ENCODE data around the gene PLCB1. TPM values are rescaled to one million over a fixed set of nuclear protein-coding genes. Genes with fewer than 3 reads are reported as not detected.

Gene PLCB1
- total RNA-seq, 4 donors from 2014 or later: 7.2 to 28.1 (median 9.6) TPM

GRCh38 chr20:8291200-8291599, 159.1 kb downstream of the PLCB1 start:
- TF ChIP-seq CTCF (IDR thresholded peaks at IDR 0.05) (no peak), POLR2A (IDR thresholded peaks at IDR 0.05) (no peak)
- Histone ChIP-seq H3K9me3 (no peaks in the 10 kb centered on the region), H3K4me1 (no peaks in the 10 kb centered on the region), H3K36me3 (no peaks in the 10 kb centered on the region), H3K27me3 (no peaks in the 10 kb centered on the region), H3K27ac (no peak overlapping the region), H3K4me3 (no peak overlapping the region)
- no peak for DNase-seq

GRCh38 chr20:8291873-8292272, 159.8 kb downstream of the PLCB1 start:
- no peak overlapping the region for H3K27ac ChIP-seq
- H3K27me3 ChIP-seq: no peaks in the 10 kb centered on the region
- TF ChIP-seq POLR2A (IDR thresholded peaks at IDR 0.05): no peak
- TF ChIP-seq CTCF (IDR thresholded peaks at IDR 0.05): no peak
- no peaks in the 10 kb centered on the region for H3K9me3 ChIP-seq
- no peaks in the 10 kb centered on the region for H3K36me3 ChIP-seq
- no peak for DNase-seq
- H3K4me3 ChIP-seq: no peak overlapping the region
- H3K4me1 ChIP-seq: no peaks in the 10 kb centered on the region

GRCh38 chr20:8292793-8293192, 160.7 kb downstream of the PLCB1 start:
- no peaks in the 10 kb centered on the region for H3K36me3 ChIP-seq
- no peak overlapping the region for H3K27ac ChIP-seq
- H3K4me3 ChIP-seq: no peak overlapping the region
- H3K27me3 ChIP-seq: no peaks in the 10 kb centered on the region
- DNase-seq: no peak
- no peaks in the 10 kb centered on the region for H3K9me3 ChIP-seq
- TF ChIP-seq CTCF (IDR thresholded peaks at IDR 0.05) (no peak), POLR2A (IDR thresholded peaks at IDR 0.05) (no peak)
- H3K4me1 ChIP-seq: no peaks in the 10 kb centered on the region

GRCh38 chr20:8293750-8294149, 161.7 kb downstream of the PLCB1 start:
- Histone ChIP-seq H3K4me3 (no peak overlapping the region), H3K9me3 (no peaks in the 10 kb centered on the region), H3K36me3 (no peaks in the 10 kb centered on the region), H3K4me1 (no peaks in the 10 kb centered on the region), H3K27me3 (no peaks in the 10 kb centered on the region), H3K27ac (no peak overlapping the region)
- no peak for TF ChIP-seq POLR2A (IDR thresholded peaks at IDR 0.05)
- TF ChIP-seq CTCF (IDR thresholded peaks at IDR 0.05): no peak
- no peak for DNase-seq

- Histone ChIP-seq H3K4me1 (no peaks in the 10 kb centered on the region), H3K27me3 (no peaks in the 10 kb centered on the region), H3K4me3 (no peak overlapping the region), H3K27ac (no peak overlapping the region), H3K9me3 (no peaks in the 10 kb centered on the region), H3K36me3 (no peaks in the 10 kb centered on the region)
- no peak for TF ChIP-seq CTCF (IDR thresholded peaks at IDR 0.05)
- no peak for TF ChIP-seq POLR2A (IDR thresholded peaks at IDR 0.05)
- no peak for DNase-seq
Observed at GRCh38 chr20:8296536-8296935, 164.5 kb downstream of the PLCB1 start.

- DNase-seq: no peak
- no peaks in the 10 kb centered on the region for H3K9me3 ChIP-seq
- no peaks in the 10 kb centered on the region for H3K36me3 ChIP-seq
- no peaks in the 10 kb centered on the region for H3K4me1 ChIP-seq
- H3K27me3 ChIP-seq: no peaks in the 10 kb centered on the region
- TF ChIP-seq POLR2A (IDR thresholded peaks at IDR 0.05) (no peak), CTCF (IDR thresholded peaks at IDR 0.05) (no peak)
- H3K4me3 ChIP-seq: no peak overlapping the region
- no peak overlapping the region for H3K27ac ChIP-seq
Observed at GRCh38 chr20:8298426-8299043, 166.5 kb downstream of the PLCB1 start.

Measured in Peyer's patch (tissue), 4 donors.